ENCODE data around the gene EPB41L5.
"Not testable (repeated sequence)": the region's sequence is repeated elsewhere in the genome, so short reads cannot be mapped to it uniquely, and the experiment has no call there.

EPB41L5 gene

GRCh38 chr2:120141300-120142069, 128.6 kb downstream of the EPB41L5 start:
- DNase-seq (ENCODE audit: low spot score): no peak
- FAIRE-seq: no peak

GRCh38 chr2:120142528-120143219, 129.8 kb downstream of the EPB41L5 start:
- DNase-seq (ENCODE audit: low spot score) (no peak), FAIRE-seq (no peak)

GRCh38 chr2:120148229-120148628, 135.4 kb downstream of the EPB41L5 start:
- FAIRE-seq (no peak), DNase-seq (ENCODE audit: low spot score) (no peak)

- DNase-seq (ENCODE audit: low spot score) (no peak), FAIRE-seq (no peak)
These were observed 135.8 kb downstream of the EPB41L5 start for GRCh38 chr2:120148669-120149068.

GRCh38 chr2:120149406-120149805, 136.5 kb downstream of the EPB41L5 start:
- DNase-seq (ENCODE audit: low spot score): no peak
- FAIRE-seq: no peak

- DNase-seq (ENCODE audit: low spot score) (no peak), FAIRE-seq (no peak)
These were observed 137.2 kb downstream of the EPB41L5 start for GRCh38 chr2:120150040-120150482.

- DNase-seq (ENCODE audit: low spot score) (no peak), FAIRE-seq (no peak)
These were observed 142.4 kb downstream of the EPB41L5 start for GRCh38 chr2:120155308-120155707.

- not testable (repeated sequence) for FAIRE-seq; DNase-seq (ENCODE audit: low spot score)
These were observed 145.8 kb downstream of the EPB41L5 start for GRCh38 chr2:120158658-120159057.

- no peak for DNase-seq (ENCODE audit: low spot score)
- FAIRE-seq: no peak
These were observed 148.3 kb downstream of the EPB41L5 start for GRCh38 chr2:120161190-120161589.

- DNase-seq (ENCODE audit: low spot score) (no peak), FAIRE-seq (no peak)
These were observed 149.8 kb downstream of the EPB41L5 start for GRCh38 chr2:120162716-120163115.

- no peak for FAIRE-seq
- DNase-seq (ENCODE audit: low spot score): no peak
These were observed 154.4 kb downstream of the EPB41L5 start for GRCh38 chr2:120167272-120167671.

GRCh38 chr2:120169020-120169419, 156.1 kb downstream of the EPB41L5 start:
- no peak for FAIRE-seq
- DNase-seq (ENCODE audit: low spot score): no peak

- FAIRE-seq (peak; percentile 64), DNase-seq (ENCODE audit: low spot score) (peak; percentile 58)
These were observed 162.2 kb downstream of the EPB41L5 start for GRCh38 chr2:120174963-120175581.

- FAIRE-seq: no peak
- DNase-seq (ENCODE audit: low spot score): no peak
These were observed 163.6 kb downstream of the EPB41L5 start for GRCh38 chr2:120176526-120176925.

- no peak for DNase-seq (ENCODE audit: low spot score)
- FAIRE-seq: no peak
These were observed 164.2 kb downstream of the EPB41L5 start for GRCh38 chr2:120177001-120177621.

- DNase-seq (ENCODE audit: low spot score): no peak
- no peak for FAIRE-seq
These were observed 165.1 kb downstream of the EPB41L5 start for GRCh38 chr2:120177973-120178372.

GRCh38 chr2:120179396-120179795, 166.5 kb downstream of the EPB41L5 start:
- FAIRE-seq: no peak
- DNase-seq (ENCODE audit: low spot score): no peak

- no peak for FAIRE-seq
- no peak for DNase-seq (ENCODE audit: low spot score)
These were observed 167.2 kb downstream of the EPB41L5 start for GRCh38 chr2:120180066-120180465.

- FAIRE-seq (no peak), DNase-seq (ENCODE audit: low spot score) (no peak)
These were observed 169.2 kb downstream of the EPB41L5 start for GRCh38 chr2:120182019-120182560.

- FAIRE-seq (no peak), DNase-seq (ENCODE audit: low spot score) (no peak)
These were observed 176.3 kb downstream of the EPB41L5 start for GRCh38 chr2:120189189-120189588.

GRCh38 chr2:120192280-120192679, 179.4 kb downstream of the EPB41L5 start:
- DNase-seq (ENCODE audit: low spot score) (no peak), FAIRE-seq (no peak)

- FAIRE-seq (no peak), DNase-seq (ENCODE audit: low spot score) (no peak)
These were observed 182.7 kb downstream of the EPB41L5 start for GRCh38 chr2:120195553-120195952.

All from RCC 7860 (cell line).